Right lobe of liver (tissue), 6 donors: ENCODE measurements around the gene HHAT. TPM values are rescaled to one million over a fixed set of nuclear protein-coding genes. Genes with fewer than 3 reads are reported as not detected.

Experiments used
- ATAC-seq, 4 donors: fragments of 200-7000 bp; cut with Tn5 transposase; one replicate each; pipeline ENCODE4 v1.9.1; 2020; ENCODE audit warnings: mild to moderate bottlenecking in 4 of 4, moderate library complexity in 4 of 4
- DNase-seq, 3 donors: peaks; one replicate each; pipeline ENCODE4 v3.0.0-alpha.2; 2020
- H3K27ac ChIP-seq, 3 donors: fragments of 200-600 bp; one replicate each; pipeline ENCODE4 v1.8.0; 2022
- H3K27me3 ChIP-seq, 2 donors: fragments of 200-600 bp; one replicate each; pipeline ENCODE4 v1.8.0; 2022
- H3K36me3 ChIP-seq, 4 donors: fragments of 200-600 bp; sonication (generic) in 1 of 4; one replicate each; pipeline versions ENCODE4 v1.5.1 to v1.8.0; 2017 to 2022; ENCODE audit warnings: control low read depth in 1 of 4
- H3K4me1 ChIP-seq, 4 donors: fragments of 200-600 bp; sonication (generic) in 1 of 4; one replicate each; pipeline versions ENCODE4 v1.5.1 to v1.8.0; 2017 to 2022; ENCODE audit warnings: control low read depth in 1 of 4
- H3K4me3 ChIP-seq, 3 donors: fragments of 200-600 bp; one replicate each; pipeline ENCODE4 v1.8.0; 2022
- H3K9me3 ChIP-seq, 4 donors: fragments of 200-600 bp; sonication (generic) in 1 of 4; one replicate each; pipeline versions ENCODE4 v1.5.1 to v1.8.0; 2017 to 2022; ENCODE audit warnings: control low read depth in 1 of 4
- CTCF ChIP-seq, 4 donors: fragments of 200-600 bp in 3 of 4; fragments of 450-650 bp in 1 of 4; IDR thresholded peaks; one replicate each; pipeline versions ENCODE4 v1.5.1 to v1.8.0; 2016 to 2022; ENCODE audit warnings: antibody characterized with exemption in 4 of 4, mild to moderate bottlenecking in 2 of 4
- POLR2A ChIP-seq: fragments of 450-650 bp; IDR thresholded peaks from one replicate; pipeline ENCODE4 v1.6.1; 2017; ENCODE audit warnings: antibody characterized with exemption, mild to moderate bottlenecking
- WGBS: methylation state at CpG from one replicate; pipeline ENCODE4 v1.1.6; 2018; ENCODE audit warnings: low coverage, low lambda C conversion rate; ENCODE audit not compliant: insufficient coverage; ENCODE audit errors: missing lambda C conversion rate; 5-methylcytosine and 5-hydroxymethylcytosine counted together
- intact Hi-C, 2 donors: fragments of 100-400 bp; cut with DNase I; formaldehyde crosslinking; loops; one replicate each; pipeline versions ENCODE4 v1.11.2 to v1.14.1; 2022
- total RNA-seq, 6 experiments: library from RNA; depleted of rRNA in 2 of 6; stranded (reverse); fragments of >200 nt in 2 of 6; fragmentation: NEBNext Ultra II Directional in 3 of 6; extraction: Animal tissue kit (Norgen Biotek cat#: 25700) in 3 of 6; gene quantifications; one replicate each; pipeline versions ENCODE4 v1.1.0 to v1.2.4, GENCODE V29; 2016 to 2023
- donor health status: DM: no; HTN: yes; CAD: no.
- donor health status: DM: no; HTN: no; CAD: no.
- donor health status: DM: no; HTN: no; CAD: no.
- donor health status: DM: no; HTN: yes; CAD: no.
- donor health status: DM: no; HTN: yes; CAD: no.

Gene HHAT
- total RNA-seq, 6 experiments from 2014 or later = 2.2 to 4.1 (median 2.7) TPM

GRCh38 chr1:210605099-210605498 lies 276.4 kb downstream of the HHAT start:
- ATAC-seq (no peak), DNase-seq (no peak)
- no peaks in the 10 kb centered on the region for H3K36me3 ChIP-seq
- intact Hi-C loops = no loop called here
- H3K4me1 ChIP-seq = no peaks in the 10 kb centered on the region
- WGBS = 33% methylated on average over 2 of the region's 2 CpGs
- H3K27ac ChIP-seq = no peak overlapping the region
- no peaks in the 10 kb centered on the region for H3K9me3 ChIP-seq
- H3K27me3 ChIP-seq = no peaks in the 10 kb centered on the region
- H3K4me3 ChIP-seq = no peak overlapping the region
- TF ChIP-seq CTCF (IDR thresholded peaks at IDR 0.05) (no peak), POLR2A (no peak)

- no peak for TF ChIP-seq CTCF (IDR thresholded peaks at IDR 0.05)
- TF ChIP-seq POLR2A = no peak
- Histone ChIP-seq H3K4me3 (no peak overlapping the region), H3K4me1 (no peaks in the 10 kb centered on the region), H3K27me3 (no peaks in the 10 kb centered on the region), H3K36me3 (no peaks in the 10 kb centered on the region), H3K9me3 (no peaks in the 10 kb centered on the region), H3K27ac (no peak overlapping the region)
- DNase-seq (no peak), ATAC-seq (no peak)
- WGBS = 48% methylated on average over 2 of the region's 3 CpGs
- intact Hi-C loops = no loop called here
These were observed 278.7 kb downstream of the HHAT start for GRCh38 chr1:210607361-210607760.

- Histone ChIP-seq H3K9me3 (no peaks in the 10 kb centered on the region), H3K4me1 (no peaks in the 10 kb centered on the region), H3K27me3 (no peaks in the 10 kb centered on the region), H3K36me3 (no peaks in the 10 kb centered on the region), H3K27ac (no peak overlapping the region), H3K4me3 (no peak overlapping the region)
- no peak for ATAC-seq
- WGBS = 69% methylated on average over 5 of the region's 5 CpGs
- intact Hi-C loops = no loop called here
- DNase-seq = no peak
- no peak for TF ChIP-seq POLR2A
- no peak for TF ChIP-seq CTCF (IDR thresholded peaks at IDR 0.05)
These were observed 280.1 kb downstream of the HHAT start for GRCh38 chr1:210608767-210609166.

- Histone ChIP-seq H3K27ac (no peak overlapping the region), H3K4me3 (no peak overlapping the region), H3K9me3 (no peaks in the 10 kb centered on the region), H3K27me3 (no peaks in the 10 kb centered on the region), H3K36me3 (no peaks in the 10 kb centered on the region), H3K4me1 (no peaks in the 10 kb centered on the region)
- intact Hi-C loops = no loop called here
- no peak for ATAC-seq
- WGBS = 82% methylated on average over 4 of the region's 4 CpGs
- TF ChIP-seq CTCF (IDR thresholded peaks at IDR 0.05) = no peak
- TF ChIP-seq POLR2A = no peak
- DNase-seq = no peak
These were observed 287.7 kb downstream of the HHAT start for GRCh38 chr1:210616356-210616755.

GRCh38 chr1:210617293-210617692 lies 288.6 kb downstream of the HHAT start:
- ATAC-seq (no peak), DNase-seq (no peak)
- no peaks in the 10 kb centered on the region for H3K36me3 ChIP-seq
- H3K4me1 ChIP-seq = no peaks in the 10 kb centered on the region
- intact Hi-C loops = no loop called here
- H3K27me3 ChIP-seq = no peaks in the 10 kb centered on the region
- WGBS = 0% methylated on average over 1 of the region's 1 CpG
- H3K27ac ChIP-seq = no peak overlapping the region
- TF ChIP-seq CTCF (IDR thresholded peaks at IDR 0.05) (no peak), POLR2A (no peak)
- no peaks in the 10 kb centered on the region for H3K9me3 ChIP-seq
- no peak overlapping the region for H3K4me3 ChIP-seq
